Fibroblast of lung (primary cell): Measurements from ENCODE around the gene CES2. TPM values are rescaled to one million over a fixed set of nuclear protein-coding genes. Genes with fewer than 3 reads are reported as not detected.

Experiments used
- DNase-seq, 2 donors: peaks; one replicate each; pipeline versions ENCODE4 v3.0.0 to v3.0.0-alpha.2; 2010; ENCODE audit warnings: low read depth in 2 of 2
- H2AFZ ChIP-seq: 2 replicates; pipeline ENCODE4 v1.5.1; 2012; ENCODE audit warnings: low read length, control low read depth, inconsistent platforms
- H3K27ac ChIP-seq: 2 replicates; pipeline ENCODE4 v1.5.1; 2011; ENCODE audit warnings: low read length, control low read depth; ENCODE audit not compliant: insufficient read depth
- H3K27me3 ChIP-seq: 2 replicates; pipeline ENCODE4 v1.5.1; 2011; ENCODE audit warnings: mild to moderate bottlenecking, low read length; ENCODE audit not compliant: control insufficient read depth, insufficient read depth
- H3K36me3 ChIP-seq: 2 replicates; pipeline ENCODE4 v1.5.1; 2011; ENCODE audit warnings: low read length; ENCODE audit not compliant: control insufficient read depth, insufficient read depth
- H3K4me1 ChIP-seq: 2 replicates; pipeline ENCODE4 v1.5.1; 2011; ENCODE audit warnings: low read length; ENCODE audit not compliant: control insufficient read depth, insufficient read depth; ENCODE audit errors: extremely low read depth
- H3K4me2 ChIP-seq: 2 replicates; pipeline ENCODE4 v1.5.1; 2011; ENCODE audit warnings: low read length, control low read depth; ENCODE audit not compliant: insufficient read depth; ENCODE audit errors: extremely low read depth
- H3K4me3 ChIP-seq, 4 experiments: fragments of 200-600 bp in 1 of 4; sonication (generic) in 1 of 4; replicated peaks in 1 of 4; 2 replicates each; pipeline ENCODE4 v1.5.1; 2011 to 2016; ENCODE audit warnings: low read length in 4 of 4, low read depth in 3 of 4, mild to moderate bottlenecking in 3 of 4, control low read depth in 2 of 4, inconsistent platforms in 1 of 4, mixed read lengths in 1 of 4; ENCODE audit not compliant: insufficient read depth in 1 of 4; ENCODE audit errors: control extremely low read depth in 1 of 4
- H3K79me2 ChIP-seq: 2 replicates; pipeline ENCODE4 v1.5.1; 2012; ENCODE audit warnings: mild to moderate bottlenecking, low read length, inconsistent platforms; ENCODE audit not compliant: control insufficient read depth, insufficient read depth
- H3K9ac ChIP-seq: 2 replicates; pipeline ENCODE4 v1.5.1; 2011; ENCODE audit warnings: mild to moderate bottlenecking, low read length, control low read depth; ENCODE audit not compliant: insufficient read depth
- H3K9me3 ChIP-seq: 2 replicates; pipeline ENCODE4 v1.5.1; 2012; ENCODE audit warnings: low read depth, low read length; ENCODE audit not compliant: control insufficient read depth, insufficient read depth
- H4K20me1 ChIP-seq: 2 replicates; pipeline ENCODE4 v1.5.1; 2011; ENCODE audit warnings: low read length; ENCODE audit not compliant: control insufficient read depth, insufficient read depth; ENCODE audit errors: extremely low read depth
- CTCF ChIP-seq, 2 donors: IDR thresholded peaks in 1 of 2; conservative IDR thresholded peaks in 1 of 2; 1 replicate in 1 of 2; 2 replicates in 1 of 2; pipeline ENCODE4 v1.5.1; 2011 to 2012; ENCODE audit warnings: low read length in 2 of 2, control low read depth in 1 of 2, inconsistent platforms in 1 of 2, low read depth in 1 of 2, mild to moderate bottlenecking in 1 of 2
- EZH2 ChIP-seq: IDR thresholded peaks from 2 replicates; pipeline ENCODE4 v1.5.1; 2012; ENCODE audit warnings: low read length, control low read depth, mild to moderate bottlenecking; ENCODE audit errors: missing control alignments
- polyA plus RNA-seq, 2 donors: library from polyadenylated mRNA; depleted of rRNA in 1 of 2; stranded (reverse) in 1 of 2; unstranded in 1 of 2; fragments of >200 nt; gene quantifications; 2 replicates each; pipeline ENCODE4 v1.2.1, GENCODE V29; 2011 to 2012; ENCODE audit warnings: missing spikeins in 1 of 2
- total RNA-seq: library from RNA; depleted of rRNA; stranded (reverse); fragments of >200 nt; gene quantifications from 2 replicates; pipeline ENCODE4 v1.2.1, GENCODE V29; 2014

Gene CES2
- total and polyA plus RNA-seq, 2 donors (not counting 1 experiment from before 2014, with no cell fraction given), result 22.9 to 47.6 TPM

- no peak overlapping the region for H3K9ac ChIP-seq
- no peak overlapping the region for H3K27ac ChIP-seq
- H3K79me2 ChIP-seq, result no peaks in the 10 kb centered on the region
- H3K36me3 ChIP-seq, result no peaks in the 10 kb centered on the region
- H3K4me1 ChIP-seq, result peaks cover 21% of the 10 kb centered on the region
- H3K27me3 ChIP-seq, result no peaks in the 10 kb centered on the region
- no peaks in the 10 kb centered on the region for H3K9me3 ChIP-seq
- H2AFZ ChIP-seq, result no peak overlapping the region
- H4K20me1 ChIP-seq, result no peaks in the 10 kb centered on the region
- H3K4me3 ChIP-seq, result no peak overlapping the region
- H3K4me2 ChIP-seq, result no peak overlapping the region
- DNase-seq, result peak; percentile 55 to 61
- TF ChIP-seq EZH2, result no peak
- no peak for TF ChIP-seq CTCF (conservative IDR thresholded peaks at IDR 0.05 in 1 of 2, IDR thresholded peaks at IDR 0.05 in 1 of 2; ENCODE audit: low read depth in 1 of 2, low read length in 2 of 2)
Observed at GRCh38 chr16:66898207-66898606, 37.1 kb upstream of the CES2 start.

GRCh38 chr16:66898933-66899309 lies 36.4 kb upstream of the CES2 start:
- H3K36me3 ChIP-seq, result no peaks in the 10 kb centered on the region
- H3K4me1 ChIP-seq, result peaks cover 28% of the 10 kb centered on the region
- no peak overlapping the region for H3K27ac ChIP-seq
- H3K9ac ChIP-seq, result no peak overlapping the region
- no peaks in the 10 kb centered on the region for H3K9me3 ChIP-seq
- H2AFZ ChIP-seq, result no peak overlapping the region
- no peaks in the 10 kb centered on the region for H4K20me1 ChIP-seq
- no peaks in the 10 kb centered on the region for H3K27me3 ChIP-seq
- TF ChIP-seq CTCF (conservative IDR thresholded peaks at IDR 0.05 in 1 of 2, IDR thresholded peaks at IDR 0.05 in 1 of 2; ENCODE audit: low read depth in 1 of 2, low read length in 2 of 2) (no peak), EZH2 (no peak)
- H3K4me2 ChIP-seq, result no peak overlapping the region
- H3K4me3 ChIP-seq, result no peak overlapping the region
- DNase-seq, result no peak
- H3K79me2 ChIP-seq, result no peaks in the 10 kb centered on the region

GRCh38 chr16:66899310-66899944 lies 35.9 kb upstream of the CES2 start:
- Histone ChIP-seq H3K27me3 (no peaks in the 10 kb centered on the region), H4K20me1 (no peaks in the 10 kb centered on the region), H3K4me3 (no peak overlapping the region), H3K27ac (peak overlapping the region; percentile 64), H3K4me1 (peaks cover 33% of the 10 kb centered on the region), H2AFZ (peak overlapping the region; percentile 19), H3K4me2 (peak overlapping the region; percentile 68), H3K36me3 (no peaks in the 10 kb centered on the region), H3K79me2 (no peaks in the 10 kb centered on the region), H3K9me3 (no peaks in the 10 kb centered on the region), H3K9ac (peak overlapping the region; percentile 16)
- TF ChIP-seq EZH2 (no peak), CTCF (conservative IDR thresholded peaks at IDR 0.05 in 1 of 2, IDR thresholded peaks at IDR 0.05 in 1 of 2; ENCODE audit: low read depth in 1 of 2, low read length in 2 of 2) (no peak)
- DNase-seq, result peak; percentile 23 to 89
